PC-3 (cell line): ENCODE data around the gene NEAT1.

Source experiments
- EZH2 ChIP-seq: fragments of 300-600 bp; sonication (generic); IDR thresholded peaks from one replicate; pipeline ENCODE4 v1.6.1; 2017; ENCODE audit warnings: antibody characterized with exemption, mild to moderate bottlenecking, low read length; ENCODE audit not compliant: unreplicated experiment
- EZH2phosphoT487 ChIP-seq: fragments of 300-600 bp; sonication (generic); IDR thresholded peaks from 2 replicates; pipeline ENCODE4 v1.6.1; 2018; ENCODE audit warnings: mild to moderate bottlenecking, antibody characterized with exemption, low read length, borderline replicate concordance

DNA sequence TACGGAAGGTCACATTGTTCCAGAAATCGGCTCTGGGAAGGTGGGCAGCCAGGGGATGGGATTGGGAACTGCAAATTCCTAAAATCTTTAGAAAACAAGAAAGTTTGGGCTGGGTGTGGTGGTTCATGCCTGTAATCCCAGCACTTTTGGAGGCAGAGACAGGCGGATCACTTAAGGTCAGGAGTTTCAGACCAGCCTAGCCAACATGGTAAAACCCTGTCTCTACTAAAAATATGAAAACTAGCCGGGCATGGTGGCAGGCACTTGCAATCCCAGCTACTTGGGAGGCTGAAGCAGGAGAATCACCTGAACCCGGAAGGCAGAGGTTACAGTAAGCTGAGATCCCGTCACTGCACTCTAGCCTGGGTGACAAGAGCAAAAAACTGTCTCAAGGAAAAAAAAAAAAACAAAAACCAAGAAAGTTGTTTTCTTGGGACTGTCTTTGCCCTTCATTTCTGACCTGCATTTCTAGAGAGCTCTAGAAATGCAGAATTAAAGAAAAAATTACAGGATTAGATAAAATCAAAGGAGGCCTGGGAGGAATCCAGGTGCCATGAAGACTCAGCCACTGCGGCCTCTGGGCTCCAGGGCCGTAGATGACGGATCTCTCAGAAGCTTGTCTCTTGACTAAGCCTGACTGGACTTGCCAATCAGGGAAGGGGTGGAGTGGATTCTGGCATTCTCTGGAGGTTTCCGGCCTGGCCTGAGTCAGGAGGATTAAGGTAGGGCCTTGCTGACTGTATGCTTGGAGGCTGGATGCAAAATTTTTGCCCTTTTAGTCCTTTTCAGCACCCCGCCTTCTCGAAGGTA is 71.0 kb downstream of the NEAT1 start:
- TF ChIP-seq EZH2phosphoT487: no peak
- TF ChIP-seq EZH2: no peak
